Measurements from ENCODE around the gene CCM2.

CCM2 gene

DNA sequence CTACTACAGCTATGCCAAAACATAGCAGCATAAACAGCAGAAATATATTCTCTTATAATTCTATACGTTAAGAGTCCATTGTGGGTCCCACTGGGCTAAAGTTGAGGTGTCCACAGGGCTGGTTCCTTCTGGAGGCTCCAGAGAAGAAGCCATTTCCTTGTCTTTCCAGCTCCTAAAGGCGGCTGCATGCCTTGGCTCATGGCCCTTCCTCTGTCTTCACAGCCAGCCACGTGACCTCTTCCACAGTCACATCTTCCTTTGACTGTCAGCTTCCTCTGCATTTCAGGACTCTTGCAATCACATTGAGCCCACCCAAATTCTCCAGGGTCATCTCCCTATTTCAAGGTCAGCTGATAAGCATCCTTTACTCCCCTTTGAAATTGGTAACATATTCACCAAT is 71.5 kb downstream of the CCM2 start:
- DNase-seq: no peak

DNA sequence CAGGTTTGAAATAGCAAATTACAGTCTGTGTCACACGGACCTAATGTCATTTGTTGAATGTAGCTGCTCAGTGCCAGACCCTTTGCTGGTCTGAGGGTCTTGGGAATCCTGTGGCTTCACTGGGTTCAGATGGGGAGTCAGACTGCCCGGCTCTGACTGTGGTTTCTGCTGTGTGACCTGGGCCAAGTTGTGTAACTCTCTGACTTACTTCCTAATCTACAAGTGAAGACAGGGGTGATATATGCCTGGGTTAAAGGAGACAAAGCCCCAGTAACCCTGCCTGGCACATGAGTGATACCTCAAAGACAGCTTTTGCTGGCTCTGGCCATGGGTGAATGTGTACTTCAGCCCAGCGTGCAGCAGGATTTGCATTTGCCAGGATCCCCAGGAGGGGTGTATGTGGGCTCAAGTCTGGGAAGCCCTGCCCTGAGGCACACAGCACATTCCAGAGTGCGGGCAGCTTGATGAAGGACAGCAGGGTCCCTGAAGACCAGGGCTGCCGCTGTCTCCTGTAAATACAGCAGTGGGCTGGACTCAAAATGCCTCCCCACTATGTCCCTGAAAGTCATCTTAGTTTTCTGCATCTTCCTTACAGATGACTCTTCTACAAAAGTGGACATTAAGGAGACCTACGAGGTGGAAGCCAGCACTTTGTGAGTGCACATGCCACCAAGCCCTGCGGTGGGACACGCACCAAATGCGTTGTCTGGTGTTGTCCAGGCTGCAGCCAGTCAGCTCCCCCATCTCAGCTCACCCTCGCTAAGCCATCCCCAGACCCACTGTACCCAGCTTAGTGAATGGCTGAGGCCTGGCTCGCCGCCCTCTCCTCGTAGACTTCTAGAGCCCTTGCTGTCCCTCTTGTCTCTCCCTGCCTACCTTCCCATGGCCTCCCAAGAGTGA is 72.4 kb downstream of the CCM2 start:
- DNase-seq: no peak

DNA sequence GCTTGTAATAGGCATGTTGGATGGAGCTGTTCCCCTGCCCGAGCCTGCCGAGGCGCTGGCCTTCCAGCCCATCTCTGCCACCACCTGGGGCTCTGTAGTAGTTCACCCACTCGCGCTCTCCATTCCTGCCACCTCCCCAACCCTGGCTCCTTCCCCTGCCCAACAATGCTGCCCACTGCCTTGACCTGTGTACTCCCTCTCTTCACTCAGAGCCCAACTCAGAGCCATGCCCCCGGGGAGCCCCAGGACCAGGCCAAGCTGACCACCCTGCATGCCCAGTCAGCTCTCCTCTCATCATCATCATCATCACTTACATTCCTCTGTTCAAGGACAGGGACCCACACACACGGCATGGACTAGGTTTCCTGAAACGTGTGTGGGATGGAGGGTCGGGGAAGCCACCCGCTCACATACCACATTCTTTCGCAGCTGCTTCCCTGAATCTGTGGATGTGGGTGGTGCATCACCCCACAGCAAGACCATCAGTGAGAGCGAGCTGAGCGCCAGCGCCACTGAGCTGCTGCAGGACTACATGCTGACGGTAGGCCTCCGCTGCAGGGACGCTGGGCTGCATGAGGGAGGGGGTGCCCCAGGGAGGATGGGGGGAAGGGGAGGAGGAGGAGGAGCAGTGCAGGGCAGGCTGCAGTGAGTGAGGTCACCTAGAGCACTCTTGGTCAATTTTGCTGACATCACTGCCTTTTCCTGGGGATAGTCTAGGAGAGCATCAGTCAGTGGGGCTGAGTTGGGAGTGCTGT is 73.2 kb downstream of the CCM2 start:
- no peak for DNase-seq

DNA sequence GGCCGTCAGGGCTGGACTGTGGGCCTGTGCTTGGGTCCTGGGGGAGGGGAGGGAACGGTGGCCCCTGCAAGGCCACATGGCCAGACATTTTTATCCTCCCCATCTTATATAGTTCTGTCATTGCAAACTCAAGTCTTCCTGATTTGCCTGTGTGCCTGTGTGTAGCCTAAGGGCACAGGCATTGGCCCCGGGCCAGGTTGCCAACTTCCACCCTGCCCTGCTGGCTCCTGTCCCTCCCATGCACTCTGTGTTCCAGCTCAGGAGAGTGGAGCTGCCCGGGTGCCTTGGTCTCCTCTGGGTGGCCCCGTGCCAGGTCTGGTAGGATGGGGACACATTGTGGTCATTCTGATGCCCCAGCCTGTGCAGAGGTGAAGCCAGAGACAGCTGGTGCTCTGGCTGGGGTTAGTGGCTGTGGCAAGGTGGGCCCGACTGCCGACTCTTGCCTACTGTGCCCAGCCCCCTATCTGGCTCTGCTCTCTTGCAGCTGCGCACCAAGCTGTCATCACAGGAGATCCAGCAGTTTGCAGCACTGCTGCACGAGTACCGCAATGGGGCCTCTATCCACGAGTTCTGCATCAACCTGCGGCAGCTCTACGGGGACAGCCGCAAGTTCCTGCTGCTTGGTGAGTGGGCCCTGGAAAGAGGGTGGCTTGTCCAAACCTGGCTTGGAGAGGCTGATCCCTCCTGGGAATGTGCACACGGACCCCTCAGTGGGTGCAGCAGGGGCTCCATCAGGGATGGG is 74.0 kb downstream of the CCM2 start:
- DNase-seq: peak in 1 of 2 experiments; percentile 46

DNA sequence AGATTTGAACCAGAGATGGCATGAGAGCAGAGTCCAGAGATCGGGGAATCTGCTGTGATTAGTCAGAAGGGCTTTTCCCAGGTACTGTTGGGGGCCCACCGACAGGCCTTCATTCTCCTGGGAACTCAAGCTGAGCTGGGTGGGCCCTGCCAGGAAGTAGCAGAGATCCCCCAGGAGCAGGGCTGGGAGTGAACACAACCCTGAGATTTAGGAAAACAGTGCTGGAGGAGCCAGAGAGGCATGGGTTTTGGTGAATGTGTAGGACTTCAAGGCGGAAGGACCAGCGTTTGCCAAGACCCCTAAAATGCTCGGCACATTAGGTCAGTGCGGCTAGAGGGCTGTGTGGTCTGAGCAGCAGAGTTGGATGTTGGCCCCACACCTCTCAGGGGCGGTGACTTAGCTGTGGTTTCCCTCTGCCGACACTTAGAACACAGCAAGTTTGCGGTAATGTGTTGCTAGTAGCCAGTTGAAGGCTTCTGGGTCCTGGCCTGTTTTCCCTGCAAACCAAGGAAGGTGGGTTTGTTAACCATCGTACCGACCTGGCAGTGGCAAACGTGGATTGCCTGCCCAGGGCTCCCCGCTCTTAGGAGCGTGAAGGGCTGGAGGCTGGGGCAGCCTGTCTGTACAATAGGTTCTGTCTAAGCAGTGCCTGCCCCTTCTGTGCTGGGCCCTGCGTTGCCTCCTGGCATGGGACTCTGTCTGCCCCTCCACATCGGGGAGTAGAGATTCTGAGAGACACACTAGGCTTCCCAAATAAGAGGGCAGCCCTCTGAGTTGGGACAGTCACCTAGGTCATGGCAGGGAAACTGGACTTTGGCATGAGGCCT is 74.7 kb downstream of the CCM2 start:
- no peak for DNase-seq

DNA sequence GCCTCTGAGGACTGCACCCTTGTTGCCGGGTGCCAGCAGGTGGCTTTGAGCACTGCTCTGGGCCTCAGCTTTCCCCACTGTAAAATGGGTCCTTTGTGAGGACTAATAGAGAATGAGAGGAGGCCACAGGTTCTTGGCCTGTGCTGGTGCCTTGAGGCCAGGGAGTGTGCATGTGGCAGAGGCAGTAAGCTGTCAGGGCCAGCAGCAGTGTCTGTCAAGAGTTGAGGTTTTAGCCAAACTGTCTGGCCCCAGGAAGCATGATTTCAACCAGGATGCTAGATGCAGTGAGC is 75.3 kb downstream of the CCM2 start:
- no peak for DNase-seq

DNA sequence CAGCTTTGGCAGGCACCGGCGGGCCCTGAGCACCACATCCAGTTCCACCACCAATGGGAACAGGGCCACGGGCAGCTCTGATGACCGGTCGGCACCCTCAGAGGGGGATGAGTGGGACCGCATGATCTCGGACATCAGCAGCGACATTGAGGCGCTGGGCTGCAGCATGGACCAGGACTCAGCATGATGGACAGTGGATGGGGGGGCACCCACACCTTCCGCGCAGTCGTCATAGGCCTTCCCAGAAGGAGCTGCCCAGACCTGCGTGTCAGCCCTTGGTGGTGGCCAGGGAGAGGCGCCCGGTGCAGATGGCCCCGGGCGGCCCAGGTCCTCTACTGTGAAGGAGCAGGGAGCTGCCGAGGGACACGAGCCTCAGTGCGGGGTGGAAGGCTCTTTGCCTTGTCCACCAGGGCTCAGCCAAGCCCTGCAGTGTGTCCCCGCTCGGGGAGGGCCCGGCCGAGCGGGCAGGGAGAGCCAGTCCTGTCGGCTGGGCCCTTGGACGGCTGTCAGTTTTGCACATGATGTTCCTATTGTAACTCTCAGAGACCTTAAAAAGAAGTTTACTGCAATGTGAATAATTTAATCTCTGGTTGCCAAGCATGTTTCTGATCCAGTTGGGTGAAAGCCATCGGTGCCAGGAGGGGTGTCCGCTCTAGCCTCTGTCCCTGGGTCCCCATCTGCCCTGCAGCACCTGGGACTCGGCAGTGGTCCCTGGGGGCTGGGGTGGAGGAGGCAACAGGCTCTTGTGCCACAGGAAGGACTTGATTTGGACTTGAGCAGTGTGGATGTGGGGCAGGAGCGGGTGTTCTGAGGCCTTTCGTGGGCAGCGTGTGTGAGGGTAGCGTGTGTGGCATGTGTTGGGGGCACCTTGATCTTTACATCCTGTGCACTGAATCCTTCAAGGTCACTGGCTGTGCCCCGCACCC is 76.1 kb downstream of the CCM2 start:
- DNase-seq: no peak

DNA sequence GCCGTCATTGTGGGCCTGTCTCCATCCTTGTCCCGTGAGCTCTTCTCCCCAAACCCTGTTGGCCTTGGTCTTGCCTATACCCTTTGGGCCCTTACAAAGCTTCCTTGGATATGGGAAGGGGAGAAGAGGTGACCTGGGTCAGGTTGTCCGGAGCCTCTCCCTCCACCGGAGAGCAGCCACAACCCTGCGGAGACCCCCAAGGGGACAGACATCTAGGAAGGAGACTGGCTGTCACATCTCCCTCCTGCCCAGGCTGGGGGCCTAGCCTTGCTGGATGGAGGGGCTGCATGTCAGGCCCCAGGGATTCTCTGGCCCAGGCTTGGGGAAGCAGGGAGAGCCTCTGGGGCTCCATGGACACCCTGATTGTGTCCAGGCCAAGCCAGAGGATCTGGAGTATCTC is 76.9 kb downstream of the CCM2 start:
- DNase-seq: no peak

DNA sequence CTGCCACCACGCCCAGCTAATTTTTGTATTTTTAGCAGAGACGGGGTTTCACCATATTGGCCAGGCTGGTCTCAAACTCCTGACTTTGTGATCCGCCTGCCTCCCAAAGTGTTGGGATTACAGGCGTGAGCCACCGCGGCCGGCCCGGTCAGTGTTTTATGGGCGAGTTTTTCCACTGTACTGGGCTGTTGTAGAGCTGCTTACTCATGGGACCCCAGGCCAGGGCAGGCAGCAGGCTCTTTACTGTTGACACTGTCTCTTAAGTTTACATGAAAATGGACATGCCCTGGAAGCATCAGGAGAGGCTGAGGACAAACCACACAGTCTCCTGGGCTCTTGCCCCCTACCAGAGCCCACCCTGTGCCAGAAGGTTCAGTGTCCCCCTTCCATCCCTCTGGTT is 77.6 kb downstream of the CCM2 start:
- no peak for DNase-seq

DNA sequence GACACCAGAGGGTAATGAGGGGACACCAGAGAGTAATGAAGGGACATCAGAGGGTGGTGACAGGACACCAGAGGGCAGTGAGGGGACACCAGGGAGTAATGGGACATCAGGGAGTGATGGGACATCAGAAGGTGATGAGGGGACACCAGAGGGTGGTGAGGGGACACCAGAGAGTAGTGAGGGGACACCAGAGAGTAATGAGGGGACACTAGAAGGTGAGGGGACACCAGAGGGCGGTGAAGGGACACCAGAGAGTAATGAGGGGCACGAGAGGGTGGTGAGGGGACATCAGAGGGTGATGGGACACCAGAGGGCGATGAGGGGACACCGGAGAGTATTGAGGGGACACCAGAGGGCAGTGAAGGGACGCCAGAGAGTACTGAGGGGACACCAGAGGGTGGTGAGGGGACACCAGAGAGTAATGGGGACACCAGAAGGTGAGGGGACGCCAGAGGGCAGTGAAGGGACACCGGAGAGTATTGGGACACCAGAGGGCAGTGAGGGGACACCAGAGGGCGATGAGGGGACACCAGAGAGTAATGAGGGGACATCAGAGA is 78.2 kb downstream of the CCM2 start:
- no peak for DNase-seq

DNA sequence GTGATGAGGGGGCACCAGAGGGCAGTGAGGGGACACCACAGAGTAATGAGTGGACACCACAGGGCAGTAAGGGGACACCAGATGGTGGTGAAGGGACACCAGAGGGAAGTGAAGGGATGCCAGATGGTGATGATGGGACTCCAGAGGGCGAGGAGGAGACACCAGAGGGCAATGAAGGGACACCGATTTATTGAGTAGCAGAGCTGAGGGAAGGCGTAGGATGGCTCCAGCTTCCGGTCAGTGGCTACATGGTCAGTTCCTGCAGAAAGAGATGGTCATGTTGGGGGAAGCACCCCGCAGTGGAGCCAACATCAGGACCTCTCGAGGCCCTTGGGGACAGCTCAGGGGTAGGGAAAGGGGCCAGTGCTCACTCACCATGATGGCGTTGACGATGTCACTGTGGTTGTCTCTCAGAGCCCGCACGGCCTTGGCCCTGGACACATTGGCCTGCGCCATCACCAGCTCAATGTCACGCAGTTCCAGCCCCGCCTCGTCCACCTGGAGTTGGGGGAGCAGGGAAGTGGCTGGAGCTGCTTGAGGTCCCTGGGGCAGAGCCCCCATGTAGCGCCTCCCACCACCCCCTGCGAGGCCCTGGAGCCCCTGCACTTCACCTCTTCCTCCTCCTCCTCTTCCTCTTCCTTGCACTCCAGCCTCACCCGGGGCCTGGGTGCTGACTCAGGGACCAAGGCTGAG is 80.4 kb downstream of the CCM2 start:
- DNase-seq: no peak

DNA sequence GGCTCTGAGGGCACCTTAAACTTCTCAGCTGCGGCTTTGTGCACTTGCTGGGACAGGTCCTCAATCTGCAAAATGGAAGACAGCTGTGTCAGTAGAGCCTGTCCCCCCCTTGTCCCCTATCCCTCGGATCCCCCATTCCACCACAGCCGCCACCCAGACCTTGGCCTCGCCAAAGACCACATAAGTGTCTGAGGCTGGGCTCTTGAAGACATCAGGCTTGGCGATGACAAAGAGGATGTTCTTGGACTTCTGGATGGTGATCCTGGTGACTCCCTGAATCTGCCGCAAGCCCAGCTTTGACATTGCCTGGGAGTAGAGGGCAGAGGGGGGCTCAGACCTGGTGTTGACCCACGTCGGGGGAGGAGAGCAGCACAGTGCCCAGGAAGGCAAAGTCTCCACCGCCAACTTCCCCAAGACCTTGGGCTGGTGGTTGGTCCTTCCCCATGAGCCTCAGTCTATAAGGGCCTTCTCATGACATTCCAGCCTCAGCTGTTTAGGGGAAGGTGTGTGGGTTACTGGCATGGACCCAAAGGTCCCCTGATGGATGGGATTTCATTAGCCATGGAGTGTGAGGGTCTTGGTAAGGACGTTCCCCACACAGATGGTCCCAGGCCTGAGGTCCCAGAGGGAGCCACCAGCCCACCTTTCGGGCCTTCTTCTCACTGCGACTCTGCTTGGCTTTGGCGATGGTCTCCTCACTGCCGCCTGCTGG is 81.1 kb downstream of the CCM2 start:
- DNase-seq: no peak

DNA sequence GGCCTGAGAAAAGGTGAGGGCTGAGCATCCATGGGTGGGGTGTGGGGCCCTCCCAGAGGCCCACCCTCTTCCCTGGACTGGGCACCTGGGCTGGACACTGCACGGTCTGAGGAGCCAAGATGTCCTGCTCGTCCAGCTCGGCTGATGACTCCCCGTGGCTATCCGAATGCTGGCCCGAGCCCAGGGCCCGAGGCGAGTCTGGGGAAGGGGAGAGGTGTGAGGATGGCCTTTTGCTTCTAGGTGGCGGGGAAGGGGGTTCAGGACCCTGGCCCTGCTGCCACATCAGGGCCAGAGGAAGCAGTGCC is 81.6 kb downstream of the CCM2 start:
- no peak for DNase-seq

DNA sequence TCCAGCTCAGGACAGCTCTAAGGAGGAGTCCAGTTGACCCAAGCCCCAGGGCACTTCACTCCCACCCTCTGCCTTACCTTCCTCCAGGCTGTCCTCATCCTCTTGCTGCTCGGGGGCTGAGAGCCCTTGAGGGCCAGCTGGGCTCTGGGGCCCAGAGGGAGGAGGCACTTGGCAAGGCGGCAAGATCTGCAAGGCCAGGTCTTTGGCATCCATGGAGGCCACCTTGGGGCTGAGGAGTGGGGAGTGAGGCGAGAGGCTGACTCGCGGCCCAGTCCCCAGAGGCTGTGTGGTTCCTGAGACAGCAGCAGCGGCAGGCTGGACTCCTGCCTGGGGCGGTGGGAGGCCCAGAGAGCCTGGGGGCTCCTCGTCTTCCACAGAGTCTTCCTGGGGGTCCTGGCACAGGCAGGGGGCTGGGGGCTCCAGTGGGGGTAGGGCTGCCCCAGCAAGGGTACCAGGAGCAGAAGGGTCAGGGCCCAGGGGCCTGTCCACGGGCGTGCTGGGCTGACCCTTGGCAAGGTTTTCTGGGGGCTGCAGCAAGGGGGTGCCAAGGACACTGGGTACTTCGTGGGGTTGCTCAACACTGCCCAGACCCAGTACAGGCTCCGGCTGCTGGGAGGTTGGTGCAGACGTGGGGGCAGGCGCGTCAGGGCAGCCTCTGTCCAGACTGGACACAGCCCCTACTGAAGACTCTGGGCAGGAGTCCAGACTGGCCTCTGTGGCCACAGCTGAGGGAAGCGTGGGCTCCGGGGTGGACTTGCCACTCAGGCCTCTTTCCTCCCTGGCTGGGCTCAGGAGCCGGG is 82.2 kb downstream of the CCM2 start:
- no peak for DNase-seq

DNA sequence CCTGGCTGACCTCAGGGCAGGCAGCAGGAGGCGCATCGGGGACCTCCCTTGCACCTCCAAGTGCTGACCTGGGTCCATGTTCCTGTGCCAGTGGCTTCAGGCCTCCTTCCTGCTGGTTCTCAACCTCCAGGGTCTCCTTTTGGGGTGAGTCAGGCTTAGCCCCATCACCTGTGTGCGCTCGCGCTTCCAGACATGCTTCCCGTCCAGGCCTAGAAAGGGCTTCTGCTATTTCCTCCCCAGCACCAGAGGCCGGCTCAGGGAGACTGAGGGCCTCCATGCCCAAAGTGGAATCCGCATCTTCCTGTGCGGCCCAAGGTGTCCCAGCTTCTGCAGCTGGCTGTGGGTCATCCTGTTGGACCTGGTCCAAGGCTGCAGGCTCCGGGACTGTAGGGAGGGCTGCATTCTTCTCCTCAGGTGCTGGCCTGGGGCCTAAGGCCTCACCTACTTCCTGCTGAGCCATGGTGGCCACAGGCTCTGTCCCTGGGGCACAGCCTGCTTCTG is 82.9 kb downstream of the CCM2 start:
- no peak for DNase-seq

DNA sequence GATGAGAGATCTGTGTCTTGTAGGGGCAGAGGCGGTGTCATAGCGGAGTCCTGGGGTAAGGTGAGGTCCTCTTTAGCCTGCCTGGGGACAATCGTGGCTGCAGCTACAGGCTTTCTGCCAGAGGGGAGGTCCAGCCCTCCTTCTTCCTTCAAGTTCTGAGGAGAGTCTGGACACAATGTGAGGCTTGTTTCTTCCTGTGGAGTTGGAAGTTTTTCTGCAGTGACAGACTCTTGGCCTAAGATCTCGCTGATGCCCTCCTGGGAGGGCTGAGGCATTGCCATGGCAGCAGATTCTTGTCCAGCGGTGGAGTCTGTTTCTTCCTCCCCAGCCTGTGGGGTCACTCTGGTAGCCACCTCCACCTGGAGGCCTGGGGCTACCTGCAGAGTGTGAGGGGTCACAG is 84.3 kb downstream of the CCM2 start:
- DNase-seq: no peak

DNA sequence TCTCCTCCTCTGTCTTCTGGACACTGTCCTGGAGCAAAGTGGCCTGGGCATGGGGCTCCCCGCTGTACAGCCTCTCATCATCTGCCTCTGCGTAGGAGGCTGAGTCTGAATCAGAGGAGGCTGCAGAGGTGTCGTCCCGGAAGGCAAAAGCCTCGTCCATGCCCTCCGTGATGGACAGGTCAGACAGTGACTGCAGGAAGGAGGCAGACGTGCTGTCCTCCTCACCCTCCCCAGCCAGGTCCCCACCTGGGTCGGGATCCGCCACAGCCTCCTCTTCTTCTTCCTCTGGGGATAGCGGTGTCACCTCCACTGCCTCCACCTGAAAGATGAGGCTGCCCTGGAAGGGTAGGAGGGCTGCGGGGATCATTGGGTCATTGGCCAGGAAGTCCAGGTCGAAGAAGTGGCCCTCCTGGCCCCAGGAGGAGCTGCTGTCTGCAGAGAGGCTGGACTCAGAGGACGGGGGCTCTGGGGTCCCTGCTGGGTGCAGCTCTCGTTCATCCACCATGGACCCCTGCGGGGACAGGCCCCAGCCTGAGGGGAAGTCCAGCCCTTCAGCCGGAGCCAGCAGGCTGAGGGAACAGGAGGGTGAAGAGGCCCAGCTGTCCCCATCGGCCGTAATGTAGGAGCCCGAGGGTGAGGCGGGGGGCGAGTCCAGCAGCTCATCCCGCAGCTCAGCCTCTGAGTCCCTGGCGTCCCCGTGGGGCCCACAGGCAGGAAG is 85.1 kb downstream of the CCM2 start:
- no peak for DNase-seq

DNA sequence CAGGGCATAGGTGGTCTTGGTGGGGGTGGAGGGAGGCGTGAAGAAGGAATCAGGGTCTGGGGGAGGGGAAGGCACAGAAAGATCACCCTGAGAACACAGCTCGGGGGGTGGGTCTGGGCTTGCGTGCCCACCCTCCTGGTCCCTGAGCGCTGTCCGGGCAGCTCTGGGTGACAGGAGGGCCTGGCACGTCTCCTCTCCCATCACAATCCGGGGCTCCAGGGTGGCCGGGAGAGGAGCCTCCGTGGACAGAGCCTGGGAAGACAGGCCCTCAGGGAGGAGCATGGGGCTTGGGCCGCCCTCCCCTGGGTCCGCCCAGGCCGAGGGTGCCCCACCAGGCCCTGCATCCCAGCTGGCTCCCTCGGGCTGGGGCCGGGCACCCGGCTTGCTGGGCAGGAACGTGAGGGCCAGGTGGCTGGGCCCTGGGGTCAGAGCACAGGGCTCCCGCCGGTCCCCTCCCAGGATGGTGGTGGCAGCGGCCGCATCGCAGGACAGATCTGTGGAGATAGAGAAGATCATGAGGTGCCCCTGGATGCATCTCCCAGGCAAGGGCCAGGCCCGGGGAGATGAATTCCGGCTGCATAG is 85.7 kb downstream of the CCM2 start:
- DNase-seq: no peak

All from NCI-H446 (cell line).